HCT116 (cell line): Measurements from ENCODE around the gene TBC1D8.

Experiments used
- CEBPB ChIP-seq: IDR thresholded peaks from 2 replicates; pipeline ENCODE4 v1.6.1; 2012; ENCODE audit warnings: low read depth
- CTCF ChIP-seq, 3 experiments: fragments of 200-600 bp in 1 of 3; sonication (generic) in 1 of 3; IDR thresholded peaks in 2 of 3; conservative IDR thresholded peaks in 1 of 3; 2 replicates each; pipeline ENCODE4 v1.5.1; 2012 to 2017; ENCODE audit warnings: low read depth in 2 of 3, low read length in 2 of 3, antibody characterized with exemption in 1 of 3, borderline replicate concordance in 1 of 3, control low read depth in 1 of 3, mild to moderate bottlenecking in 1 of 3, mixed read lengths in 1 of 3, mixed run types in 1 of 3, moderate library complexity in 1 of 3; ENCODE audit not compliant: insufficient read depth in 1 of 3
- EZH2phosphoT487 ChIP-seq: fragments of 200-600 bp; IDR thresholded peaks from 2 replicates; pipeline ENCODE4 v1.6.1; 2018; ENCODE audit warnings: antibody characterized with exemption, borderline replicate concordance
- POLR2A ChIP-seq: IDR thresholded peaks from 2 replicates; pipeline ENCODE4 v1.7.0; 2011; ENCODE audit warnings: borderline replicate concordance; ENCODE audit not compliant: insufficient read depth, insufficient read length; ENCODE audit errors: extremely low read depth
- POLR2AphosphoS5 ChIP-seq: IDR thresholded peaks from 2 replicates; pipeline ENCODE4 v1.6.1; 2011; ENCODE audit warnings: mild to moderate bottlenecking, low read depth, low read length, moderate library complexity
- TCF7L2 ChIP-seq: IDR thresholded peaks from 2 replicates; pipeline ENCODE4 v1.7.0; 2011; ENCODE audit warnings: borderline replicate concordance, inconsistent platforms; ENCODE audit not compliant: insufficient read depth, insufficient read length; ENCODE audit errors: extremely low read depth
- YY1 ChIP-seq: IDR thresholded peaks from 2 replicates; pipeline ENCODE4 v1.6.1; 2011; ENCODE audit warnings: low read length, low read depth, moderate library complexity, mild to moderate bottlenecking; ENCODE audit not compliant: insufficient replicate concordance; ENCODE audit errors: extremely low read depth

DNA sequence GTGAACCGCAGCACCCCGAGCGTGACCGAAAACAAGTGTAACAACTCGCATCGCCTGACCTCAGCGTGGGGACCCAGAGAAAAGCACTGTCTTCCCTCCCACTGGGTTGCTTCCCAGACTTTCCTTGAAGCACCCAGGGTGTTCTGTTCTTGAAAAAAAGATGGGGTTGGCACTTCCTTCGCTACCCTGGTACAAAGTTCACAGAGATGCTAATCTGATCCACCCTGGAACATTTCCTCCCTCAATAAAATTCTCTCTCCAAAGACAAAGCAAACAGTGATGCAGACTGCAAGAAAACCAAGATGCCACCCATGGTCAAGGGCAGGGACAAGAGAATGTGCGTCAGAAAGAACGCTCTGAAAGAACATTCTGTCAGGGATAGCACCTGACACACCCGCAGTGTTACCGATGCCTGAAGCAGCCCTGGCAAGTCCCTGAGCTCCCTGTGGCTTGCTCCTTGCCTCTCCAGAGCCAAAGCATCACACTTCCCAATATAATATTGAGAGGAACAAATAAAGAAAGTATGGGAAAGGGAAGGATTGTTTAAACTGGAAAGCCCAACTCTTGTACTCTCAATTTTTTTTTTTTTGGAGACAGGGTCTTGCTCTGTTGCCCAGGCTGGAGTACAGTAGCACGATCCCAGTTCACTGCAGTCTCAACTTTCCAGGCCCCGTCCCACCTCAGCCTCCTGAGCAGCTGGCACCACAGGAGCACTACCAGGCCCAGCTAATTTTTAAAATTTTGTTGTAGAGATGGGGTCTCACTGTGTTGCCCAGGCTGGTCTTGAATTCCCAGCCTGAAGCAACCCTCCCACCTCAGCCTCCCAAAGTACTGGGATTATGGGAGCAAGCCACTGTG is 70.7 kb downstream of the TBC1D8 start:
- no peak for TF ChIP-seq POLR2AphosphoS5
- no peak for TF ChIP-seq CTCF (IDR thresholded peaks at IDR 0.05 in 2 of 3, conservative IDR thresholded peaks at IDR 0.05 in 1 of 3; ENCODE audit: borderline replicate concordance in 1 of 3, insufficient read depth in 1 of 3, low read depth in 2 of 3, low read length in 2 of 3)
- TF ChIP-seq EZH2phosphoT487 = no peak
- no peak for TF ChIP-seq YY1
- TF ChIP-seq CEBPB = no peak
- no peak for TF ChIP-seq POLR2A
- TF ChIP-seq TCF7L2 = no peak
